HepG2 (cell line): ENCODE measurements around the gene GAS2L2. TPM values are rescaled to one million over a fixed set of nuclear protein-coding genes. Genes with fewer than 3 reads are reported as not detected.

Source experiments
- GZF1 ChIP-seq: sonication (generic); formaldehyde crosslinking; IDR thresholded peaks from 2 replicates; pipeline ENCODE4 v1.5.1; 2020; ENCODE audit warnings: mild to moderate bottlenecking, missing genetic modification reagents
- JARID2 ChIP-seq: sonication (generic); formaldehyde crosslinking; IDR thresholded peaks from 2 replicates; pipeline ENCODE4 v1.8.1; 2023; ENCODE audit warnings: missing genetic modification reagents, inconsistent platforms; ENCODE audit not compliant: insufficient replicate concordance
- MAX ChIP-seq: IDR thresholded peaks from 2 replicates; pipeline ENCODE4 v1.6.1; 2012; ENCODE audit warnings: inconsistent platforms
- NFE2L2 ChIP-seq: fragments of 150-350 bp; IDR thresholded peaks from 2 replicates; pipeline ENCODE4 v1.6.1; 2014; ENCODE audit warnings: low read length
- SIX4 ChIP-seq: sonication (generic); formaldehyde crosslinking; IDR thresholded peaks from 2 replicates; pipeline ENCODE4 v1.4.0; 2020; ENCODE audit warnings: missing genetic modification reagents
- ZNF558 ChIP-seq: sonication (generic); formaldehyde crosslinking; IDR thresholded peaks from 2 replicates; pipeline ENCODE4 v1.9.0; 2022; ENCODE audit warnings: mild to moderate bottlenecking, missing genetic modification reagents, borderline replicate concordance
- ZNF646 ChIP-seq: sonication (generic); formaldehyde crosslinking; IDR thresholded peaks from 2 replicates; pipeline ENCODE4 v1.9.0; 2021; ENCODE audit warnings: mild to moderate bottlenecking, missing genetic modification reagents
- polyA plus RNA-seq, 8 experiments: library from polyadenylated mRNA; depleted of rRNA in 3 of 8; stranded (reverse) in 7 of 8; unstranded in 1 of 8; fragments of >200 nt; fragmentation: Illumina TruSeq in 4 of 8; extraction: Trizol in 4 of 8; gene quantifications; 2 replicates each; pipeline versions ENCODE4 v1.2.1 to v1.2.3, GENCODE V29; 2011 to 2016; ENCODE audit warnings: low read depth in 4 of 8, missing spikeins in 1 of 8, mixed read lengths in 1 of 8; ENCODE audit not compliant: insufficient read depth in 1 of 8
- total RNA-seq, 5 experiments: library from RNA; depleted of rRNA; stranded (reverse); fragments of >200 nt; fragmentation: Illumina TruSeq; extraction: Trizol; gene quantifications; 2 replicates each; pipeline ENCODE4 v1.2.3, GENCODE V29; 2016; ENCODE audit warnings: low read depth in 1 of 5

GAS2L2 gene
- total and polyA plus RNA-seq, 2 of the 13 experiments (the other 11 are each of a cell fraction or from before 2014, with no cell fraction given): not detected

- TF ChIP-seq ZNF646 (CRISPR knock-in tag) (no peak), MAX (no peak), GZF1 (no peak), NFE2L2 (no peak), SIX4 (CRISPR knock-in tag) (no peak), JARID2 (CRISPR knock-in tag) (no peak), ZNF558 (CRISPR knock-in tag) (no peak)
- TF ChIP-seq, all 625 proteins: peak for 0
Observed at GRCh38 chr17:35765756-35766488, 12.9 kb upstream of the GAS2L2 start (continued).
